Neuronal stem cell (in vitro differentiated cells): ENCODE data around the gene SIK3.

Experiments
- DNase-seq: peaks from one replicate; pipeline ENCODE4 v3.0.0-alpha.2; 2013; ENCODE audit warnings: low spot score
- H2AFZ ChIP-seq: one replicate; pipeline ENCODE4 v1.6.1; 2013; ENCODE audit warnings: mild to moderate bottlenecking, low read length, inconsistent platforms
- H2AK5ac ChIP-seq: 2 replicates; pipeline ENCODE4 v1.6.1; 2013; ENCODE audit warnings: low read depth, mild to moderate bottlenecking, inconsistent platforms, low read length, moderate library complexity, mixed read lengths
- H2BK120ac ChIP-seq: 2 replicates; pipeline ENCODE4 v1.6.1; 2013; ENCODE audit warnings: low read depth, mild to moderate bottlenecking, inconsistent platforms, low read length, moderate library complexity, mixed read lengths
- H2BK12ac ChIP-seq: one replicate; pipeline ENCODE4 v1.6.1; 2013; ENCODE audit warnings: low read length, inconsistent platforms
- H2BK15ac ChIP-seq: 2 replicates; pipeline ENCODE4 v1.6.1; 2013; ENCODE audit warnings: mild to moderate bottlenecking, low read length, inconsistent platforms, mixed read lengths
- H2BK5ac ChIP-seq: one replicate; pipeline ENCODE4 v1.6.1; 2013; ENCODE audit warnings: inconsistent platforms, mild to moderate bottlenecking, low read length, moderate library complexity
- H3K14ac ChIP-seq: one replicate; pipeline ENCODE4 v1.6.1; 2013; ENCODE audit warnings: low read length, inconsistent platforms
- H3K18ac ChIP-seq: 2 replicates; pipeline ENCODE4 v1.6.1; 2013; ENCODE audit warnings: low read length, inconsistent platforms
- H3K23ac ChIP-seq: 2 replicates; pipeline ENCODE4 v1.6.1; 2013; ENCODE audit warnings: low read depth, mild to moderate bottlenecking, mixed read lengths, low read length, inconsistent platforms; ENCODE audit not compliant: poor library complexity
- H3K27ac ChIP-seq: replicated peaks from 3 replicates; pipeline ENCODE4 v1.5.1; 2013; ENCODE audit warnings: low read length, inconsistent platforms
- H3K27me3 ChIP-seq, 3 experiments: 2 replicates each; pipeline ENCODE4 v1.6.1; 2013; ENCODE audit warnings: low read length in 3 of 3, mild to moderate bottlenecking in 2 of 3, inconsistent platforms in 1 of 3, low read depth in 1 of 3, mixed read lengths in 1 of 3, moderate library complexity in 1 of 3; ENCODE audit not compliant: control insufficient read depth in 3 of 3, insufficient read depth in 3 of 3
- H3K36me3 ChIP-seq, 2 donors: replicated peaks in 1 of 2; 2 replicates each; pipeline ENCODE4 v1.6.1; 2013; ENCODE audit warnings: low read length in 2 of 2; ENCODE audit not compliant: control insufficient read depth in 2 of 2, insufficient read depth in 2 of 2
- H3K4ac ChIP-seq: 2 replicates; pipeline ENCODE4 v1.6.1; 2013; ENCODE audit warnings: inconsistent platforms, mild to moderate bottlenecking, low read length, moderate library complexity
- H3K4me1 ChIP-seq, 2 donors: 1 replicate in 1 of 2; 2 replicates in 1 of 2; pipeline ENCODE4 v1.6.1; 2013; ENCODE audit warnings: low read length in 2 of 2, low read depth in 1 of 2; ENCODE audit not compliant: control insufficient read depth in 2 of 2, insufficient read depth in 1 of 2
- H3K4me2 ChIP-seq: one replicate; pipeline ENCODE4 v1.6.1; 2013; ENCODE audit warnings: mild to moderate bottlenecking, low read length, inconsistent platforms; ENCODE audit not compliant: insufficient read depth, poor library complexity, severe bottlenecking
- H3K4me3 ChIP-seq, 2 donors: 2 replicates each; pipeline ENCODE4 v1.5.1; 2013; ENCODE audit warnings: low read length in 2 of 2, mild to moderate bottlenecking in 2 of 2, inconsistent platforms in 1 of 2, moderate library complexity in 1 of 2
- H3K79me1 ChIP-seq: one replicate; pipeline ENCODE4 v1.6.1; 2013; ENCODE audit warnings: low read depth, mild to moderate bottlenecking, inconsistent platforms, low read length, moderate library complexity
- H3K9ac ChIP-seq: one replicate; pipeline ENCODE4 v1.6.1; 2013; ENCODE audit warnings: mild to moderate bottlenecking, low read depth, low read length, inconsistent platforms; ENCODE audit not compliant: poor library complexity
- H3K9me3 ChIP-seq, 2 donors: replicated peaks in 1 of 2; 2 replicates each; pipeline versions ENCODE3 to v1.6.1; 2013; ENCODE audit warnings: low read length in 2 of 2, mild to moderate bottlenecking in 2 of 2, inconsistent platforms in 1 of 2, low read depth in 1 of 2, mixed read lengths in 1 of 2, moderate library complexity in 1 of 2; ENCODE audit not compliant: control insufficient read depth in 2 of 2, insufficient read depth in 1 of 2
- H4K8ac ChIP-seq: one replicate; pipeline ENCODE4 v1.6.1; 2013; ENCODE audit warnings: low read depth, mild to moderate bottlenecking, inconsistent platforms, low read length, moderate library complexity
- H4K91ac ChIP-seq: one replicate; pipeline ENCODE4 v1.6.1; 2013; ENCODE audit warnings: low read length, low read depth, mild to moderate bottlenecking, inconsistent platforms; ENCODE audit not compliant: poor library complexity
- WGBS, 2 donors: extraction: QIAGEN DNeasy Blood & Tissue Kit; methylation state at CpG; one replicate each; pipeline ENCODE4 v1.1.7; 2013; ENCODE audit warnings: missing lambda C conversion rate in 2 of 2, mixed read lengths in 1 of 2; ENCODE audit not compliant: insufficient read length in 2 of 2, insufficient replicate concordance in 1 of 2; ENCODE audit errors: extremely low coverage in 2 of 2; 5-methylcytosine and 5-hydroxymethylcytosine counted together

The SIK3 gene

GRCh38 chr11:117017456-117017855, 80.8 kb downstream of the SIK3 start:
- no peaks in the 10 kb centered on the region for H3K27me3 ChIP-seq
- H2BK15ac ChIP-seq: no peak overlapping the region
- H3K23ac ChIP-seq: no peak overlapping the region
- no peak overlapping the region for H2AFZ ChIP-seq
- H3K14ac ChIP-seq: no peak overlapping the region
- H3K36me3 ChIP-seq: no peaks in the 10 kb centered on the region
- H3K4me1 ChIP-seq: peaks cover 0 to 8% of the 10 kb centered on the region in 2 donors
- no peak for DNase-seq
- H3K9ac ChIP-seq: no peak overlapping the region
- no peak overlapping the region for H3K18ac ChIP-seq
- no peak overlapping the region for H2AK5ac ChIP-seq
- H4K91ac ChIP-seq: no peak overlapping the region
- H2BK12ac ChIP-seq: no peak overlapping the region
- WGBS, 2 donors: no CpG with 5 or more reads among the region's 1 CpG
- no peak overlapping the region for H2BK120ac ChIP-seq
- no peak overlapping the region for H4K8ac ChIP-seq
- H3K9me3 ChIP-seq: peaks cover 0 to 2% of the 10 kb centered on the region in 2 donors
- no peak overlapping the region for H3K27ac ChIP-seq
- H3K4me2 ChIP-seq: no peak overlapping the region
- no peak overlapping the region for H3K4ac ChIP-seq
- no peak overlapping the region for H3K4me3 ChIP-seq
- H2BK5ac ChIP-seq: no peak overlapping the region
- peaks cover 1% of the 10 kb centered on the region for H3K79me1 ChIP-seq

GRCh38 chr11:117016747-117017146, 81.5 kb downstream of the SIK3 start:
- H4K8ac ChIP-seq: no peak overlapping the region
- H3K79me1 ChIP-seq: peaks cover 1% of the 10 kb centered on the region
- no peak overlapping the region for H2AK5ac ChIP-seq
- no peak overlapping the region for H3K18ac ChIP-seq
- H3K36me3 ChIP-seq: no peaks in the 10 kb centered on the region
- no peak overlapping the region for H2BK15ac ChIP-seq
- no peak overlapping the region for H2BK12ac ChIP-seq
- H3K4me2 ChIP-seq: no peak overlapping the region
- no peak overlapping the region for H2BK120ac ChIP-seq
- no peak for DNase-seq
- peaks cover 0 to 8% of the 10 kb centered on the region in 2 donors for H3K4me1 ChIP-seq
- no peaks in the 10 kb centered on the region for H3K27me3 ChIP-seq
- H3K9ac ChIP-seq: no peak overlapping the region
- no peak overlapping the region for H2AFZ ChIP-seq
- no peak overlapping the region for H3K4me3 ChIP-seq
- H3K14ac ChIP-seq: no peak overlapping the region
- no peak overlapping the region for H3K23ac ChIP-seq
- peaks cover 0 to 2% of the 10 kb centered on the region in 2 donors for H3K9me3 ChIP-seq
- no peak overlapping the region for H2BK5ac ChIP-seq
- H3K27ac ChIP-seq: no peak overlapping the region
- H3K4ac ChIP-seq: no peak overlapping the region
- no CpG with 5 or more reads among the region's 4 CpGs for WGBS, 2 donors
- no peak overlapping the region for H4K91ac ChIP-seq

- H2BK120ac ChIP-seq: no peak overlapping the region
- H3K27ac ChIP-seq: no peak overlapping the region
- no peak overlapping the region for H2BK5ac ChIP-seq
- no peaks in the 10 kb centered on the region for H3K27me3 ChIP-seq
- H2AFZ ChIP-seq: no peak overlapping the region
- no peak for DNase-seq
- no peak overlapping the region for H2BK12ac ChIP-seq
- peaks cover 1% of the 10 kb centered on the region for H3K79me1 ChIP-seq
- WGBS, 2 donors: no CpG with 5 or more reads among the region's 6 CpGs
- no peak overlapping the region for H4K91ac ChIP-seq
- no peak overlapping the region for H2AK5ac ChIP-seq
- H3K23ac ChIP-seq: no peak overlapping the region
- H3K9me3 ChIP-seq: peaks cover 0 to 2% of the 10 kb centered on the region in 2 donors
- H3K18ac ChIP-seq: no peak overlapping the region
- no peak overlapping the region for H4K8ac ChIP-seq
- H3K14ac ChIP-seq: no peak overlapping the region
- no peak overlapping the region for H3K9ac ChIP-seq
- no peak overlapping the region for H2BK15ac ChIP-seq
- H3K4me2 ChIP-seq: no peak overlapping the region
- H3K4ac ChIP-seq: no peak overlapping the region
- peaks cover 0 to 5% of the 10 kb centered on the region in 2 donors for H3K4me1 ChIP-seq
- no peaks in the 10 kb centered on the region for H3K36me3 ChIP-seq
- H3K4me3 ChIP-seq: no peak overlapping the region
Observed at GRCh38 chr11:117016246-117016645, 82.0 kb downstream of the SIK3 start.

DNA sequence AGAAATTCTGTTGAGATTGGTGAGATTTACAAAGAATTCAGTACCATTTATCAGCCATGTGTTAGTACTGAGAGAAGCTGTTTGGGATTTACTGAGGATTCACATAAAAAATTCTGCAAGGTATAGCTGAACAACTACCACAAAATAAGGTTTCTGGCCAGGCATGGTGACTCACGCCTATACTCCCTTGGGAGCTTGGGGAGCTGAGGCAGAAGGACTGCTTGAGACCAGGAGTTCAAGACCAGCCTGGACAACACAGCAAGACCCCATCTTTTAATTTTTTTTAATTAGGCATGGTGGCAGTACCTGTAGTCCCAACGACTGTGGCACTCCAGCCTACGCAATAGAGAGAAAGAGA, 86.7 kb downstream of the SIK3 start:
- Histone ChIP-seq H3K4ac (no peak overlapping the region), H3K36me3 (no peaks in the 10 kb centered on the region), H2BK120ac (no peak overlapping the region), H3K27ac (no peak overlapping the region), H3K9ac (no peak overlapping the region), H3K23ac (no peak overlapping the region), H2BK15ac (no peak overlapping the region), H3K27me3 (no peaks in the 10 kb centered on the region), H3K4me2 (no peak overlapping the region), H2BK5ac (no peak overlapping the region), H4K91ac (no peak overlapping the region), H4K8ac (no peak overlapping the region), H2BK12ac (no peak overlapping the region), H3K18ac (no peak overlapping the region), H2AK5ac (no peak overlapping the region), H3K9me3 (no peaks in the 10 kb centered on the region), H3K4me1 (peaks cover 0 to 5% of the 10 kb centered on the region in 2 donors), H3K4me3 (no peak overlapping the region), H3K14ac (no peak overlapping the region), H3K79me1 (peaks cover 1% of the 10 kb centered on the region), H2AFZ (no peak overlapping the region)
- no CpG with 5 or more reads among the region's 3 CpGs for WGBS, 2 donors
- DNase-seq: no peak
